SHP77 treated with DMSO at 0.1 percent for 48 hours (cell line): ENCODE data around the gene SH3GLB1.

ENCODE experiments used
- DNase-seq: peaks from one replicate; lab custom pipeline; 2025; lab: John Stamatoyannopoulos, UW

SH3GLB1 gene

DNA sequence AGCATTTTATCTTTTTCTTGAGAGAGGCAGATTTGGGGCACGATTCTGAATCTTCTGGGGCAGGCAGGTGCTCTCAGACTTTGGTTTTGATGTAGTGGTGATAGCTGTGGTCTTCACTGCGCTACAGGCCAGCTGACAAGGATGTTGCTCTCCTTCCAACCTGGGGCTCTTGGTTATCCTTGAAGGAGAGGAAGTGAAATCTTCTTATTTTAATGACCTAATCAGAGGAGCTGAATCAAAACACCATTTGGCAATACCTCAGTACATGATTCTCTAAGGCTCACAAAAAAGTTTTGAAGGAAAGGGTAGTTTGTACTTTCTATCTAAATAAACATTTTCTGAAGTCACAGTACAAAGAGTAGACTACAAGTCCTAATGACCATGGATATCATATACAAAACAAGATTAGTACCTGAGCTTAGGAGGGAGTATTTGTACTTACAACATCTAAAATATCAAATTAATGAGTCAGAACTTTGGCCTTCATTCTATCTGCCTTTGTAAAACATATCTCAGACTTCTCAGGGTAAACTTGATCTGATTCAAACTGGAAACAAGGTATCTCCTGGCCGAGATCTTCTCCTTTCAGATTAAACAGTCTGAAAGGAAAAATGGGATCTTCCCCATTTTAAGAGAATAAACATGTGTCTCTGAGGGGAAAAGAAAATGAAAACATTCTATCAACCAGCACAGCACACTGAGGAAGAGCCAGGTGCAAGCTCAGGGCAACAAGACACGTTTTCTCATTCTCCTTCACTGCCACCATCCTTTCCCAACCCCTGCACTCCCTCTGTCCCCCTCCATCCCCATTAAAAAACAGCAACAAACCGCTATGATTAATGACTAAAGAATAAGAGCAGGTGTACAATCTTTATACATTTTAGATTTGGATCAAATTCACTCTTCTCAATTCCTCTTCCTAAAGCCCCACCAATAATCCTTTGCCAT lies 69.2 kb downstream of the SH3GLB1 start:
- DNase-seq = no peak

DNA sequence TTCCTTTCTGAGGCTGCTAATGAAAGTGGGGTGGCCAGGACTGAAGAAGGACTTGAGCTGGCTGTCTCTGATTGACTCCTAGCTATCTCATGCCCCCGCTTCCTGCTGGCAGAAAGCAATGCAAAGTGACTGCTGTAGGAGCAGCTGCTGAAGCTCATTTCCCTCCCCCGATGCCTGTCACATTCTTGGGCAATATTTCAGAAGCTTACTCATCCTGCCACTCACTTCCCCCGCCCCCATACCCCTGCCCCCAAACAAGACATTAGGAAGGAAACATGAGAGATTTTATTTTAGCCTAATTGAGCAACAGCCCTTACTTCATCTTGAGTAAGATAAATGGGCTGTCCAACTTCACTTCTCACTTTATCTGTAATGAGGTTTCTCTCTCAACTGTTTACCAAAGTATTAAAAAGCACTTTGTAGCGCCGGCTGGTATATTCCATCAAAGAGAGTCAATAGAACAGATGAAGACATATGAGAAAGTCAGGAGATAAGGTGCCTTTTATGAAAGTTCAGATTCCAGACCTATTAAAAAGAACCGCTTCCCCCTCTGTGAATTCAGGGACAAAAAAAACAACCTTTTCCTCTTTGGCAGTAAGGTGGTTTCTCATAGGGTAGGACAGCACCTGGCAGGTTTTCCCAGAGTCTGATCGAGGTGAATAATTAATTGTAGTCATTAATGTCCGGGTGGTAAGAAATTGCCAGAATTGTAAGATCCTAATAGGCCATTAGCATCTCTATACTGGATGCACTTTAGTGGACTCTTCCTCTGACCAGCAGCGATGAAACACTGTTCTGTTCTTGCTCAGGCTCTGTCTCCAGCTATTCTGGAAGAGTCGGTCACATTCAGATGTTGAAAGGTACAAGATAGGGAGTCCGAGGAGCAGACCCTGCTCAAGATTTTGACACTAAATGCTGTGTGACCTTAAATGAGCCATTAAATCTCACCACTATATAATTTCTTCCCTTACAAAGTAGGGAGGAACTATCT lies 70.2 kb downstream of the SH3GLB1 start:
- peak; percentile 72 for DNase-seq

GRCh38 chr1:86775395-86775794 lies 71.0 kb downstream of the SH3GLB1 start:
- no peak for DNase-seq

DNA sequence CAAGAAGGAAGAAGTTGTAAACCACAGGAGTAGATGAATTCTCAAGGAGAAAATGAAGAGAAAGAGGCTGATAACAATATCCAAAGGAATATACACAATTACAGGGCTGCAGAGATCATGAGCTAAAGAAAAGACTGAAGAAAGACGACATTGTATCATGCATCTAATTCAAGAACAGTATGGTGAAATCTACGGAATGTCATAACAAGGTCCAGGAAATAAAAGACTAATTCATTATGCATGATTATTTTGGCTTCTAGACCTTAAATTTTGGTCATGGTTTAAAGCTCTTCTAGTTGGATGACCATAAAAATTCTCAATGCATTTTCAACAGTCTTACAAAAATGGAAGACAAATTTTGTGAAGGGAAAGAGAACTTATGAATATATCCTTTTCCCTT lies 71.7 kb downstream of the SH3GLB1 start:
- no peak for DNase-seq

DNA sequence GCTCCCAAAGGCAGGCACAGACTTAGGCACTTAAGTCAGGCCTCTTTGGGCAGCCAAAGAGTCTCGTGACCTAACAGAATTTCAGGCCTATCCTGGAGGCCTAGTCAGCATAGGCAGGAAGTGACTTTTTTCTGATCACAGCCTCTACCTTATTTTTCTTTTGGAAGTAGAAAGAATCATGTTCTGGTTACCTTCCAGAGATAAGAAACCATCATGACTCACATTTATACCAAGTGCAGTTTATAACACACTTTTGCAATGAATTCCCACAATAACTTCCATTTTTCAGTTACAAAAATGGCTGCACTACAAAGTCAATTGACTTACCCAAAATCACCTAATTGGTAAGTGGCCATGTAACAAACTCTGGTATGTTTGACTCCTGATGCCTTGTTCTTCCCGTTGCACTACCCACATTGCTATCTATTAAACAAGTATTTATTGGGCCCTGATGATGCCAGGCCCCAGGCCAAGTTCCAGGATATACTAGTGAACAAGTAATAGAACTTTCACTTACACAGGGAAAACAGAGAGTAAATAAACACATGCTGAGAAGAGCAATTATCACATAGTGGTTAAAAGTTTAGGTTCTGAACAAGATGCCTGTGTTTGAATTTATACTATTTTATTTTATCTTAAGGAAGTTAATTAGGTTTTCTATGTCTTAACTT lies 74.3 kb downstream of the SH3GLB1 start:
- DNase-seq = no peak

GRCh38 chr1:86779308-86780191 lies 75.2 kb downstream of the SH3GLB1 start:
- DNase-seq = no peak

DNA sequence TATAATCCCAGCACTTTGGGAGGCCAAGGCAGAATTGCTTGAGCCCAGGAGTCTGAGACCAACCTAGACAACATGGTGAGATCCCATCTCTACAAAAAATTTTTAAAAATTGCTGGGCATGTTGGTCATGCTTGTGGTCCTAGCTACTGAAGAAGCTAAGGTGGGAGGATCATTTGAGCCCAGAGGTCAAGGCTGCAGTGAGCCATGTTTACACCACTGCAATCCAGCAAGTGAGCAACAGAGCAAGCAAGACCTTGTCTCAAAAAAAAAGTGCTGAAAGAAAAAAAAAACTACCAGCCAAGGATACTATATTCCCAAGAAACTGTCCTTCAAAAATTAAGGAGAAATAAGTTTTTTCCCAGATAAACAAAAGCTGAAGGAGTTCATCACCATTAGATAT lies 78.1 kb downstream of the SH3GLB1 start:
- no peak for DNase-seq

DNA sequence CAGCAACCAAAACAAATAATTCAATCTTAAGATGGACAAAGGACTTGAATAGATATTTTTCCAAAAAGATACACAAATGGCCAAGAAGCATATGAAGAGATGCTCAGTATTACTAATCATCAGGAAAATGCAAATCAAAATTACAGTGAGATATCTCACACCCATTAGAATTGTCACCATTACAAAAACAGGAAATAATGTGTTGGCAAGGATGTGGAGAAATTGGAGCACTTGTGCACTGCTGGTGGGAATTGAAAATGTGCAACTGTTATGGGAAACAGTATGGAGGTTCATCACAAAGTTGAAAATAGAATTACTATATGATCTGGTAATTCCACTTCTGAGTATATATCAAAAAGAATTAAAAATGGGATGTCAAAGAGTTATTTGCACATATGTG lies 83.2 kb downstream of the SH3GLB1 start:
- no peak for DNase-seq

DNA sequence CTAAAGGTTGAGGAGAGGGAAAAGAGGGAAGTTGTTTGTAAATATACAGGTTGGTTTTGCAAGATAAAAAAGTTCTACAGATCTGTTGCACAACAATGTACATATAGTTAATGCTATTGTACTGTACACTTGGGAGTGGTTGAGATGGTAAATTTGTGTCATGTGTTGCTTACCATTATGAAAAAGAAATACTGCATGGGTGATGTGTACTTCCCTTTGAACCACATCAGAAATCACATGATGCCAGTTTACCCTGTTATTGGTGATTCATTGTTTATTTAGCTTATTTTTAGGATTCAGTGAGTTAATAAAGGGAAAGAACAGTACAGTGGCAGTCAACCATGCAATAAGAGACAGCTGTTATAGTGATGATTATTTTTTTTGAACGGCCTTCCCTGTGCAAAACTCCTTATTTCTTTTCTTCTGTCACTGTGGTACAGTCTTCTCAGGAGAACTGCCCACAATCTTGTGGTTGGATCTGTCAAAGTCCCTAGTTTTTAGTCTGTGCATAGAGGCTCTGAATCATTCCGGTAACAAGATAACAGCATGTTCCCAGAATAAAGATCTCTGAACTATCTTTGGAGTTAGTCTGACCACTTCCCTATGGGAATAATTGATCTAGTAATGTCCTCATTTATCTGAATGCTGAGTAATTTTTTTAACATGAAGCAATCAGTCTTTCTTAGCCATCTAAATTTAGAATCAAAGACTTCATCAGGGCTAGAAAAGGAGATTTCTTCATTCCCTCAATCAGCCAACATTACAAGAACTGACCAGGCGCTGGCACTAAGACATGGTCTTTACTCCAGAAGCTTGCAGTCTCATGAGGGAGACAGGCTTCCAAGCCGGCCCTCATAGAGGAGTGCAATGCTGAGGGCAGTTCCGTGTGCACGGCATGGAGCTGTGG lies 84.2 kb downstream of the SH3GLB1 start:
- peak; percentile 24 for DNase-seq

- DNase-seq = no peak
Observed at GRCh38 chr1:86795316-86795715, 90.9 kb downstream of the SH3GLB1 start.
